ENCODE data around the gene FAM53A. TPM values are rescaled to one million over a fixed set of nuclear protein-coding genes. Genes with fewer than 3 reads are reported as not detected.

The FAM53A gene
- total and polyA plus RNA-seq, 2 experiments from 2014 or later = 4.7 to 6.8 TPM

DNA sequence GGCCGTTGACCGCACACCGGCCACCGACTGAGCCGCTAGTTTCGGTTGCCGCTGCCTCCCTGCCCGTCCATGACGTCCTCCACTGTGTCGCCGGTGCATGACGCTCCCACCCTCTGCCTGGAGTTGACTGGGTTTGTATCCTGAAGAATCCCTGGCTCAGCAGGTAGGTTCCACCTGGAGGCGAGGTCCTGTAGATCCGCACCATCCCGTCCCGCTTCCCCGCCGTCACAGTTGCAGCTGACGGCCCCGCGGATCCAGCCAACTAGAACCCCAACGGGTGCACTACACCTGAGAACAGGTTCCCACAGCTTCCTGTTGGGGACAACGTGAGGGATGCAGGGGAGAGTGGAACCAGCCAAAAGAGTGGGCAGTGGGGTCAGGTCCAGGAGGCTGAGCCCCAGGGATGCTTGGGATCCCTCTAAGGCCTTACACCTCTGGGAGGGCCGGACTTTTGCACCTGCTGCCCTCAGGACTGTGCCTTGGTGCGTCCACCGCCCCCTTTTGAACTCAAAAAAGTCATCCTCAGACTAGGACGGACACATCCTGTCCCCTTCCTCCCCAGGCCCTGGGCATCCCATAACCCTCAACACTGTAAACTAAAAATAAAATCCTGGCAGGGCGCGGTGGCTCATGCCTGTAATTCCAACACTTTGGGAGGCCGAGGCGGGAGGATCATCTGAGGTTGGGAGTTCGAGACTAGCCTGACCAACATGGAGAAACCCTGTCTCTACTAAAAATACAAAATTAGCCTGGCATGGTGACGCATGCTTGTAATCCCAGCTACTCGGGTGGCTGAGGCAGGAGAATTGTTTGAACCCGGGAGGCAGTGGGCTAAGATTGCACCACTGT lies 29.1 kb upstream of the FAM53A start:
- Histone ChIP-seq H2AFZ (peak overlapping the region; percentile 69), H3K4me2 (peak overlapping the region; percentile 95), H3K27ac (peak overlapping the region; percentile 100), H3K36me3 (replicated peaks; ENCODE audit: insufficient read depth, low read depth) (no peaks in the 10 kb centered on the region), H3K4me1 (ENCODE audit: insufficient read depth) (peaks cover 25% of the 10 kb centered on the region), H3K9me3 (ENCODE audit: low read depth) (no peaks in the 10 kb centered on the region), H3K4me3 (peak overlapping the region; percentile 46), H3K27me3 (no peaks in the 10 kb centered on the region), H3K9me2 (replicated peaks; ENCODE audit: insufficient read depth) (no peaks in the 10 kb centered on the region), H4K20me1 (ENCODE audit: insufficient read depth, poor library complexity, severe bottlenecking) (peaks cover 19% of the 10 kb centered on the region), H3K79me2 (peaks cover 71% of the 10 kb centered on the region)
- no peak for TF ChIP-seq EZH2 (IDR thresholded peaks at IDR 0.05; ENCODE audit: borderline replicate concordance)
- TF ChIP-seq, protein P1, sequence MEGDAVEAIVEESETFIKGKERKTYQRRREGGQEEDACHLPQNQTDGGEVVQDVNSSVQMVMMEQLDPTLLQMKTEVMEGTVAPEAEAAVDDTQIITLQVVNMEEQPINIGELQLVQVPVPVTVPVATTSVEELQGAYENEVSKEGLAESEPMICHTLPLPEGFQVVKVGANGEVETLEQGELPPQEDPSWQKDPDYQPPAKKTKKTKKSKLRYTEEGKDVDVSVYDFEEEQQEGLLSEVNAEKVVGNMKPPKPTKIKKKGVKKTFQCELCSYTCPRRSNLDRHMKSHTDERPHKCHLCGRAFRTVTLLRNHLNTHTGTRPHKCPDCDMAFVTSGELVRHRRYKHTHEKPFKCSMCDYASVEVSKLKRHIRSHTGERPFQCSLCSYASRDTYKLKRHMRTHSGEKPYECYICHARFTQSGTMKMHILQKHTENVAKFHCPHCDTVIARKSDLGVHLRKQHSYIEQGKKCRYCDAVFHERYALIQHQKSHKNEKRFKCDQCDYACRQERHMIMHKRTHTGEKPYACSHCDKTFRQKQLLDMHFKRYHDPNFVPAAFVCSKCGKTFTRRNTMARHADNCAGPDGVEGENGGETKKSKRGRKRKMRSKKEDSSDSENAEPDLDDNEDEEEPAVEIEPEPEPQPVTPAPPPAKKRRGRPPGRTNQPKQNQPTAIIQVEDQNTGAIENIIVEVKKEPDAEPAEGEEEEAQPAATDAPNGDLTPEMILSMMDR (IDR thresholded peaks at IDR 0.05; ENCODE audit: poor library complexity) = no peak
- TF ChIP-seq EZH2phosphoT487 (IDR thresholded peaks at IDR 0.05; ENCODE audit: low read depth, severe bottlenecking, unreplicated experiment) = no peak
- WGBS (ENCODE audit: low lambda C conversion rate, missing lambda C conversion rate) = 31% methylated on average over 35 of the region's 35 CpGs
- DNase-seq (ENCODE audit: low spot score) = no peak

DNA sequence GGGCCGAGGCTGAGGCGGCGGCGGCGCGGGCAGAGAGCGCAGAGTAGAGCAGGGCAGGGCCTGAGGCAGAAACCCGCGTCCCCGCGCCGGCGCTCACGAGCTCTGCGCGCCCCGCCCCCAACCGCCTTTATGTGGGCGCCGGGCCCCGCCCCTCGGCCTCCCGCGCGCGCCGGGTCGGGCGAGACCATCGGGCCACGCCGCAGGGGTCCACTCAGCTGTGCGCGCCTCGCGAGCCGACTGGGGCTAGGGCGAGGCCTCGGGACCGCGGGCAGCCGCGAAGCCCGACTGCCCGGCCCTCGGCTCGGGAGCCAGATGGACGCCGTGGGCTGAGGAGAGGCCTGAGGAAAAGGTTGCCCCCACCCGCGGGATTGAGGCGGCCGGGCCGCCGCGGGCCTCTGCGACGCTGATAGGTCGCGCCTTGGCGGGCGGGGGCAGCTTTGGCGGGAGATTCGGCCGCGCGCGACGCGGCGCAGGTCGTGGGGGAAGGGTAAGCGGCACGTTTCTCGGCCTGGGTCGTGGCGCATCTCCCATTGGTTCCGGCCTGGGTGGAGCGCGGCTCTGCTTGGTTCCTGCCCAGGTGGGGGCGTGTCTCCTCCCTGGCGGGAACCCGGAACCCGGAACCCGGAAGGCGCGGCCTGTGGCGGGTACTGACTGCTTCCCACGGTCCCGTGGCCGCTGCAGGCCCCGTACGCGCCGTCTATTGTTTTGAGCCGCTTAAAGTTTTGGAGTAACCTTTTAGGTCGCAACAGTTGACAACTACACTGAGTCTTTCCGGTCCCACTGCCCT lies 28.3 kb upstream of the FAM53A start, which contains the start of gene SLBP:
Gene SLBP, minus strand, starts transcription at position 104 of the 787 bp plus-strand sequence. CDS start 131 bp downstream, outside the sequence.
- Histone ChIP-seq H3K79me2 (peaks cover 71% of the 10 kb centered on the region), H3K27me3 (no peaks in the 10 kb centered on the region), H3K4me1 (ENCODE audit: insufficient read depth) (peaks cover 27% of the 10 kb centered on the region), H2AFZ (peak within 1 kb of the TSS; percentile 94), H3K9me2 (replicated peaks; ENCODE audit: insufficient read depth) (no peaks in the 10 kb centered on the region), H3K27ac (peak within 1 kb of the TSS; percentile 100), H4K20me1 (ENCODE audit: insufficient read depth, poor library complexity, severe bottlenecking) (peaks cover 21% of the 10 kb centered on the region), H3K9me3 (ENCODE audit: low read depth) (no peaks in the 10 kb centered on the region), H3K4me2 (peak within 1 kb of the TSS; percentile 95), H3K4me3 (peak within 1 kb of the TSS; percentile 79), H3K36me3 (replicated peaks; ENCODE audit: insufficient read depth, low read depth) (no peaks in the 10 kb centered on the region)
- peak; percentile 97 for DNase-seq (ENCODE audit: low spot score)
- TF ChIP-seq, protein P1 (IDR thresholded peaks at IDR 0.05; ENCODE audit: poor library complexity) = no peak
- no peak for TF ChIP-seq EZH2phosphoT487 (IDR thresholded peaks at IDR 0.05; ENCODE audit: low read depth, severe bottlenecking, unreplicated experiment)
- no peak for TF ChIP-seq EZH2 (IDR thresholded peaks at IDR 0.05; ENCODE audit: borderline replicate concordance)
- WGBS (ENCODE audit: low lambda C conversion rate, missing lambda C conversion rate) = under 1% methylated on average over 63 of the region's 98 CpGs

DNA sequence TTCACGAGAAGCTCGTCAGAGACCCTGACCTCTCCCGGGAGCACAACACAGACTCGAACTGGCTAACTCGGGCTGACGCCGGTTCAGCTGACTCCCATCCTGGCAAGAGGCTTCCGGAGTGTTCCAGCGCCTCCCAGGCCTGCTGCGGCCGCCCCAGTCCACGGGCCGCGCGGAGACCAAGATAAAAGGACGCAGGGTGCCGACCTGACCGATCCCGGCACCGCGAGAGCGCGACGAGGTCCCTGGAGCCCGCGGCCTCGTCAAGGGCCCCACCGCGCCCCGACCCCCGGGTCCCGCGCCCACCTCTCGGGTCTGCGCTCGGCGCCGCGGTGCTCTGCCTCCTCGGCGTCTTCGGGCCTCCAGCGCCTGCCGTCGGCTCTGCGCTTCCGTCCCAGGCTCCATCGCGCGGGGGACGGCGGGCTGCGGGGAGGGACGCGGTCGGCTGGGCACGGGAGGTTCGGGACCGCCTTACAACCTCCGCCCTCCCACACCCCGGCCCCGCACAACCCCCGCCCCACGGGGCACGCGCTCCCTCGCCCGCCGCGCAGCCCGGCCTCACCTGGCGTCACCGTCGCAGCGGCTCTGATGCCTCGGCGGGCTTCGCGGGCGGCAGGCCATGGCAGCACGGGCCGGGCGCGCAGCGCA lies 27.6 kb upstream of the FAM53A start:
- Histone ChIP-seq H3K9me3 (ENCODE audit: low read depth) (no peaks in the 10 kb centered on the region), H3K36me3 (replicated peaks; ENCODE audit: insufficient read depth, low read depth) (no peaks in the 10 kb centered on the region), H3K27me3 (no peaks in the 10 kb centered on the region), H3K9me2 (replicated peaks; ENCODE audit: insufficient read depth) (no peaks in the 10 kb centered on the region), H2AFZ (peak overlapping the region; percentile 67), H3K79me2 (peaks cover 68% of the 10 kb centered on the region), H3K4me1 (ENCODE audit: insufficient read depth) (peaks cover 27% of the 10 kb centered on the region), H3K4me2 (peak overlapping the region; percentile 95), H3K27ac (peak overlapping the region; percentile 100), H4K20me1 (ENCODE audit: insufficient read depth, poor library complexity, severe bottlenecking) (peaks cover 21% of the 10 kb centered on the region), H3K4me3 (peak overlapping the region; percentile 79)
- under 1% methylated on average over 30 of the region's 85 CpGs for WGBS (ENCODE audit: low lambda C conversion rate, missing lambda C conversion rate)
- TF ChIP-seq, protein P1 (IDR thresholded peaks at IDR 0.05; ENCODE audit: poor library complexity) = no peak
- TF ChIP-seq EZH2phosphoT487 (IDR thresholded peaks at IDR 0.05; ENCODE audit: low read depth, severe bottlenecking, unreplicated experiment) = no peak
- no peak for TF ChIP-seq EZH2 (IDR thresholded peaks at IDR 0.05; ENCODE audit: borderline replicate concordance)
- DNase-seq (ENCODE audit: low spot score) = peak; percentile 71
